Kidney (tissue), 14 donors: ENCODE measurements around the gene NLGN4Y. TPM values are rescaled to one million over a fixed set of nuclear protein-coding genes. Genes with fewer than 3 reads are reported as not detected.

ENCODE experiments used
- DNase-seq, 5 donors: peaks; one replicate each; pipeline ENCODE4 v3.0.0-alpha.2; 2013 to 2020
- FAIRE-seq: peaks from 2 replicates; lab custom pipeline; 2012; peaks lifted over from hg19 to GRCh38; lab: Jason Lieb, UNC
- H3K27ac ChIP-seq, 2 donors: one replicate each; pipeline ENCODE4 v1.7.0; 2013; ENCODE audit warnings: low read depth in 2 of 2, low read length in 2 of 2, inconsistent platforms in 1 of 2
- H3K27me3 ChIP-seq: one replicate; pipeline ENCODE4 v1.7.1; 2013; ENCODE audit warnings: low read length, inconsistent platforms; ENCODE audit not compliant: control insufficient read depth, insufficient read depth
- H3K36me3 ChIP-seq, 3 donors: one replicate each; pipeline versions ENCODE4 v1.7.0 to v1.7.1; 2013; ENCODE audit warnings: low read length in 3 of 3, control low read depth in 1 of 3, inconsistent platforms in 1 of 3; ENCODE audit not compliant: insufficient read depth in 3 of 3, control insufficient read depth in 2 of 3
- H3K4me1 ChIP-seq, 3 donors: one replicate each; pipeline versions ENCODE4 v1.7.0 to v1.7.1; 2013; ENCODE audit warnings: low read length in 3 of 3, inconsistent platforms in 1 of 3, low read depth in 1 of 3; ENCODE audit not compliant: control insufficient read depth in 2 of 3, insufficient read depth in 2 of 3
- H3K4me3 ChIP-seq, 3 donors: one replicate each; pipeline versions ENCODE4 v1.7.0 to v1.8.1; 2013; ENCODE audit warnings: low read length in 3 of 3, control low read depth in 1 of 3, inconsistent platforms in 1 of 3
- H3K9ac ChIP-seq, 3 donors: one replicate each; pipeline versions ENCODE4 v1.7.0 to v1.7.1; 2013; ENCODE audit warnings: low read length in 3 of 3, control low read depth in 1 of 3, inconsistent platforms in 1 of 3
- H3K9me3 ChIP-seq, 3 donors: one replicate each; pipeline versions ENCODE4 v1.7.0 to v1.7.1; 2013; ENCODE audit warnings: low read length in 3 of 3, control low read depth in 1 of 3, inconsistent platforms in 1 of 3; ENCODE audit not compliant: control insufficient read depth in 2 of 3, insufficient read depth in 1 of 3
- intact Hi-C: fragments of 100-400 bp; cut with DNase I; formaldehyde crosslinking; loops from one replicate; pipeline ENCODE4 v1.11.1; 2022
- polyA plus RNA-seq: library from polyadenylated mRNA; stranded (reverse); fragments of 350-450 nt; fragmentation: Illumina TruSeq; extraction: RNeasy Lipid Tissue Mini Kit (QIAGEN cat#74804); gene quantifications from one replicate; pipeline ENCODE4 v1.2.3, GENCODE V29; 2014; ENCODE audit warnings: low read depth, low replicate concordance; ENCODE audit not compliant: insufficient read depth
- total RNA-seq: library from RNA; stranded (reverse); fragmentation: NEBNext Ultra II Directional; extraction: Animal tissue kit (Norgen Biotek cat#: 25700); gene quantifications from one replicate; pipeline ENCODE4 v1.2.1, GENCODE V29; 2021
- TF ChIP-seq, protein P1 (sequence below): IDR thresholded peaks from 3 replicates; pipeline ENCODE4 v1.5.1; 2012; ENCODE audit warnings: mild to moderate bottlenecking, moderate library complexity, borderline replicate concordance; ENCODE audit not compliant: insufficient read depth; ENCODE audit errors: extremely low read depth
- donor health status: control.
- donor health status: control.
- donor health status: control.
- donor health status: control.
- donor health status: control.
- donor health status: DM: yes; HTN: yes; CAD: no.
- donor health status: Normal renal cell carcinoma (clear cell type).

Gene NLGN4Y
- total and polyA plus RNA-seq, 2 donors from 2014 or later, result 3.7 TPM; not detected in 1

DNA sequence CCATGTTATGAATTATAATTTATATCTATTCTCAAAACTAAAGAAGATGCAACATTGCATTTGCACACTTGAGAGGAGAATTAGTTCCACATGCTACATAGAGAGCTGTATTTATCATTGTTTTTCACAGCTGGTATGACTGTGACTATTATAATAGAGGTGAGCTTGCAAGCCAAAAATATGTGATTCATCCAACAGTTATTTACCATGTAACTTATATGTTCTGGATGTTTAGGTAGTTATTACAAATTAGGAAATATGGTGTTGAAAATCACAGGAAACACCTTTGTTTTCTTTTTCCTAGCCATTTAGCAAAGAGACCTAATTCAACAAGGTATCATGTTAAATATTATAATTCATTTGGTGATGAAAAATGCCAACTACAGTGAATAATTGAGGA, 183.8 kb downstream of the NLGN4Y start:
- H3K9ac ChIP-seq, result no peak overlapping the region
- FAIRE-seq, result no peak
- no peaks in the 10 kb centered on the region for H3K4me1 ChIP-seq
- H3K27ac ChIP-seq, result no peak overlapping the region
- intact Hi-C loops, result no loop called here
- H3K4me3 ChIP-seq, result no peak overlapping the region
- no peaks in the 10 kb centered on the region for H3K9me3 ChIP-seq
- no peaks in the 10 kb centered on the region for H3K36me3 ChIP-seq
- TF ChIP-seq, protein P1, sequence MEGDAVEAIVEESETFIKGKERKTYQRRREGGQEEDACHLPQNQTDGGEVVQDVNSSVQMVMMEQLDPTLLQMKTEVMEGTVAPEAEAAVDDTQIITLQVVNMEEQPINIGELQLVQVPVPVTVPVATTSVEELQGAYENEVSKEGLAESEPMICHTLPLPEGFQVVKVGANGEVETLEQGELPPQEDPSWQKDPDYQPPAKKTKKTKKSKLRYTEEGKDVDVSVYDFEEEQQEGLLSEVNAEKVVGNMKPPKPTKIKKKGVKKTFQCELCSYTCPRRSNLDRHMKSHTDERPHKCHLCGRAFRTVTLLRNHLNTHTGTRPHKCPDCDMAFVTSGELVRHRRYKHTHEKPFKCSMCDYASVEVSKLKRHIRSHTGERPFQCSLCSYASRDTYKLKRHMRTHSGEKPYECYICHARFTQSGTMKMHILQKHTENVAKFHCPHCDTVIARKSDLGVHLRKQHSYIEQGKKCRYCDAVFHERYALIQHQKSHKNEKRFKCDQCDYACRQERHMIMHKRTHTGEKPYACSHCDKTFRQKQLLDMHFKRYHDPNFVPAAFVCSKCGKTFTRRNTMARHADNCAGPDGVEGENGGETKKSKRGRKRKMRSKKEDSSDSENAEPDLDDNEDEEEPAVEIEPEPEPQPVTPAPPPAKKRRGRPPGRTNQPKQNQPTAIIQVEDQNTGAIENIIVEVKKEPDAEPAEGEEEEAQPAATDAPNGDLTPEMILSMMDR, result no peak
- H3K27me3 ChIP-seq, result no peaks in the 10 kb centered on the region
- no peak for DNase-seq

- Histone ChIP-seq H3K27me3 (no peaks in the 10 kb centered on the region), H3K4me1 (no peaks in the 10 kb centered on the region), H3K9me3 (no peaks in the 10 kb centered on the region), H3K27ac (no peak overlapping the region), H3K4me3 (no peak overlapping the region), H3K9ac (no peak overlapping the region), H3K36me3 (no peaks in the 10 kb centered on the region)
- intact Hi-C loops, result no loop called here
- no peak for FAIRE-seq
- DNase-seq, result no peak
- TF ChIP-seq, protein P1, result no peak
Measured at GRCh38 chrY:14741596-14741995, 217.3 kb downstream of the NLGN4Y start.

GRCh38 chrY:14748329-14748728, 224.0 kb downstream of the NLGN4Y start:
- TF ChIP-seq, protein P1, result no peak
- Histone ChIP-seq H3K27me3 (no peaks in the 10 kb centered on the region), H3K4me3 (no peak overlapping the region), H3K27ac (no peak overlapping the region), H3K4me1 (no peaks in the 10 kb centered on the region), H3K9ac (no peak overlapping the region), H3K9me3 (no peaks in the 10 kb centered on the region), H3K36me3 (no peaks in the 10 kb centered on the region)
- FAIRE-seq (no peak), DNase-seq (no peak)
- intact Hi-C loops, result no loop called here

GRCh38 chrY:14755571-14755970, 231.2 kb downstream of the NLGN4Y start:
- no peak overlapping the region for H3K27ac ChIP-seq
- H3K9ac ChIP-seq, result no peak overlapping the region
- DNase-seq, result no peak
- H3K36me3 ChIP-seq, result no peaks in the 10 kb centered on the region
- H3K9me3 ChIP-seq, result no peaks in the 10 kb centered on the region
- intact Hi-C loops, result no loop called here
- TF ChIP-seq, protein P1, result no peak
- H3K4me1 ChIP-seq, result no peaks in the 10 kb centered on the region
- H3K27me3 ChIP-seq, result no peaks in the 10 kb centered on the region
- no peak for FAIRE-seq
- H3K4me3 ChIP-seq, result no peak overlapping the region
